ENCODE data around the gene FBXW4. TPM values are rescaled to one million over a fixed set of nuclear protein-coding genes. Genes with fewer than 3 reads are reported as not detected.

Gene FBXW4
- total RNA-seq, 1 donor from 2014 or later: 15.3 TPM

DNA sequence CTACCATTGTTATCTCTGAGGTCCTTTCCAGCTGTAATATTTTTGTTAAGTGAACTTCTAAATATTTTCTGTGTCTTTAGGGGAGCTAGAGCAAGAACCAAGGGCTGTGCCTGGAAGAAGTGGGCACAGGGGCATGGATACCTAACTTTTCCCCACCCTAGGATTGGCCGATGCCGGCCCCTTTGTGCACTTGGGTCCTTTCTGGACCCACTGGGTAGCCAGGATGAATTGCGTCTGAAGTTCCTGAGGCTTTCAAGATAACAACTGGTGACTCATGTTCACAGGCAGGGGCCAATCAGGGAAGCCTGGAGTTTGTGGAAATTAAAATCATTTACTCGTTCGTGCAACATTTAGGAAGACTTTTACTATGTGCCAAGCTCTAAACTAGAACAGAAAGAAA, 106.1 kb downstream of the FBXW4 start:
- DNase-seq (ENCODE audit: extremely low read depth, low read depth, low spot score): peak; percentile 12

DNA sequence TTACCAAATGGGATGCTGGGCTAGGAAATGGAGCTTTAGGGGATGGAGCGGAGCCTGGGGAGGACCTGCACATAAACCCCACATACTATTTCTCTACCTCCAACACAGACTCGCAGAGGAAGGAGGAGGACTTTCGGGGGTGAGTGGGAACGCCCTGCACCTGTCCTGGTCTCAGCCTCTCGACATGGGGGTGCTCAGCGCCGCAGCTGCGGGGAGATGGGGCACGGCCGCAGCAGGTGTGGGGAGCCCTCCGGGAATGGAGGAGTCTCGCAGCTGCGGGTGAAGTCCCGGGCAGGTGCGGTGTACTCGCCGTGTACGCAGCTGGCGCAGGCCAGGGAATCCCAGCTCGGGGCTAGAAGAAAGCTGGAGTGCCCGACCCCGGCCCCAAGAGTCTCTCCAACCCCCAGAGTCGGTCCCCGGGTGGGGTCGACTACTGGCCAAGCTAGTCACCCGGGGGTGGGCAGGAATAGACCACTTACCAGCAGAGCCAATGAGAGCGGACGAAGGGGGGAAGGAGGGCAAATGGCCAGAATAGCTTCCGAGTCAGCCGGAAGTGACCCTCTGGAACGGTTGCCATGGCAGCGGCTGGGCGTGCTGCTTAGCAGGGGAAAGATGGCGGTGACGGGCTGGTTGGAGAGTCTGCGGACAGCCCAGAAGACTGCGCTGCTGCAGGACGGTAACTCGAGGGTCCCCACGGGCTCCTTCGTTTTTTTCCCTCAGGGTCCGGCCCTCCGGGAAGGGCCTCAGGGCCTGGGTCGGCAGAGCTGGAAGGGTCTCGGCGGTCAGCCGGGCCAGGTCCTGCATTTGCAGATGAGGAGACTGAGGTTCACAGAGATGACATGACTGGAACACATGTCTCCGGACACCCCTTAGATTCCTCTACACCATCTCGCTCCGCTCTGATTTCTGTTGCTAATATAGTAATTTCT, 107.0 kb downstream of the FBXW4 start, which contains the start of the genes DPCD and POLL:
Gene DPCD, plus strand, starts transcription at position 597 of the 929 bp plus-strand sequence. Its CDS starts 16 bp downstream, at position 613.
Gene POLL, minus strand, starts transcription at position 533 of the 929 bp plus-strand sequence. CDS start 897 bp downstream, outside the sequence.
- peak; percentile 64 for DNase-seq (ENCODE audit: extremely low read depth, low read depth, low spot score)

DNA sequence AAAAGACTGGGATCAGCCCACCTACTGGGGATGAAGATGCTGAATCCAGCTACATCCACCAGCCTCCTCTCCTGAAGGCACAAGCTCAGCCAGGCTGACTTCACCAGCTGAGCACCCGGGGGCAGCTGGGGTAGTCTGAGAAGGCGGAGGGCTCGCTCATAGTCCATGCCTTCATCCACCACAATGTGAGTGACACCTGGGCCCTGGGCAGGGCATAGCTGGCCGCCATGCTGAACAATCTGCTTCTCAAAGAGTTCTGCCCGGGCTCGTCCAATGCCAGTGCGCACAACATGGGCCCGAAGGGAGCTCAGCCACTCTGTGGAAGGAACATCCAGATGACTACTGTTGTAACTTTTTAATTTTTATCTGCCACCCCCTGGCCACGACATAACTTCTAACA, 109.1 kb downstream of the FBXW4 start:
- DNase-seq (ENCODE audit: extremely low read depth, low read depth, low spot score): no peak

DNA sequence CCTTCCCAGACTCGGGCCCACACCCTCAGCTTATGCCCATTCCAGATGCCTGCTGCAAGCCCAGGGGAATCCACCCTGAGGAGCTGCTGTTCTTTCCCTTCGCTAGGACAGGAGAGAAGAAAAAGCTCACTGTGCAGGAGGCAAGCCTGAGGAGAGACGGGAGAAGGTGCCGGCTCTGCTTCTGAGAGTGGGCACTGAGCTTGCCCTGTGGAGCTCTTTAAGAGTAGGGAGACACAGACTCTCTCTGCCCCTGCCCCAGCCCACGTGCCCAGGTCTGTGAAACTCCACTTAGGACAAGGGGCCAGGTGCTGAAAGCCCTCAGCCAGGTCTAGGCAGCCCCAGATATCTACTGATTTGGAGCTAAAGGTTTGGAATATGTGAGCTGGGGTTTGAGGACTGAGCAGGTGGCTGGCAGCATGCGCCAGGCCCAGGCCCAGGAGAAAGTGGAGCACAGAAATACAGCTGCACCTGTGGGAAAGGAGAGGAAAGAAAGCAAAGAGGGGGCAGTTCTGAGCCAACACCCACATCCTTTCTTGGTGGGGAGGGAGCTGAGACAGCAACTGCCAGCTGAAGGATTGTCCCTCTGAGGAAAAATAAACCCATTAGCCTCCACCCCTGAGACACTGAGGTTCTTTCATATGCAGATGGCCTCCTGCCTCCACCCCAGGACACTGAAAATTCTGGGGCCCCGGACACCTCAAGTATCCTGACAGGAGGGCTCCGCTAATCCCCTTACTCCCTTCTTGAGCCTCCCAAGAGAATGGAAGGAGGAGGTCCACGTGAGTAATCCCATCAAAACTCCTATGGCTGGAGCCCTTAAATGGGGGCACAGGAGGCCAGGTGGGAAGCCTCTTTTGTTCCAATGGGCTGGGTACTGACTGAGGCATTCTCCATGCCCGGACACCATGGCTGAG, 114.2 kb downstream of the FBXW4 start:
- DNase-seq (ENCODE audit: extremely low read depth, low read depth, low spot score): no peak

DNA sequence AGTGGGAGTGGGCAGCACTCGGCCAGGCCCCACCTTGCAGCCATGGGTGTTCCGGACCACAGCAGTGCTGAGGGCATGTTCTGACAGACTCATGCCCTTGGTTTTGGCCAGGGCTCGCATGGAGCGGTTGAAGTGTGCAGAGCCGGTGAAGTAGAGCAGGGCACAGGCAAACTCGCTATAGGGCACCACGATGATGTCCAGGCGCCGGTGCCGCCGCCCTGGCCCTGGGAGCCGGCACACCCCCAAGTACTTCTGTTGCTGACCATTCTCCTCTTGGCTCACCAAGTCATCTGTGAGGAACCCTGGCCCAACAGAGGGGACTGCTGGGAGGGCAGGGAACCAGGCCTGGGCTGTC, 115.5 kb downstream of the FBXW4 start:
- no peak for DNase-seq (ENCODE audit: extremely low read depth, low read depth, low spot score)

DNA sequence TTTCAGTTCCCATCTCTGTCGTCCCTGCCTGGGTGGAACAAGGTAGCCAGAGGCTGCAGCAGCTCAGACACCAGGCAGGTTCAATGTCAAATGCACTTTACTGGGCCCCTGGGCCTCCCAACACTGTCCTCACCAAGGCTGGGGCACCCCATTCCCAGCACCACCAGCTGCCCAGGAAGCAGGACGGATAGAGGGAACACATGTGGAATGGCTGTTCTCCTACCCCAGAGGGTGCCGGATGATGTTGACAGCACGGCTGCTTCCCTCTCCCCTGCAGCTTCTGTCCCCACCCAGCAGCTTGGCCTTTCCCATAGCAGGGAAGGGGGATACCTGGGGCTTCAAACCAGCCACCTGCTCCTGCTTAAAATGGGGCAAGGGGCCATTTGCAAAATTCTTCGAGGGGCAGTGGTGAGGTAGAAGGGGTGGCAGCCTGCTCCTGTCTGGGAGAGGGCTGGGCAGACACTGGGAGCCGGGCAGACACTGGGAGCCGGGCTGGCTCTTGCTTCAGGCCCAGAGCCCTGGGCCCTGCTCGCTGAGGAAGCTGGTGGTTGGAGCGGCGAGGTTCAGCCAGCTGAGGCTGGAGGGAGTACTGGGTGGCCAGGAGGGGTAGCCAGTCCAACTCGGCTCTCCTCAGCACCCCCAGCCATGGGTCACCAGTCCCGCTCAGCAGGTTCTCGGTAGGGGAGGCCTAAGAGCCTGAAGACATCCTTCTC, 116.0 kb downstream of the FBXW4 start:
- no peak for DNase-seq (ENCODE audit: extremely low read depth, low read depth, low spot score)

DNA sequence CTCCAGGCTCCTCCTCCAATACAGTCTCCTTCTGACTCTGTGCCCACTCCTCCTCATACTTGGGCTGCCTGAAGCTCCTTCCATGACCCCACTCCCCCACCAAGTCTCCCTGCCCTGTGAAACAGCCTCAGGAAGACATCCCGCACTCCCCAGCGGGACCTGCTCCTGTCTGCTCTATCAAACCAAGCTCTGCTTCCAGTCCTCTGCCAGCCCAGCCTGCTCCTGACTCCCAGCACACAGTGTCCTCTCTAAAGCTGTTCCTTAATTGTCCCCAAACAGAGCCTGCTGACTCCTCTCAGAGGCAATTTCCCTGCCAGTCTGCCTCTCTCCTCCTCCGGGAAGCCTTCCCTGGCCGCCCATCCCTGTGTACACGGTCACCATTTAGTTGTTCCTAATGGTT, 116.8 kb downstream of the FBXW4 start:
- no peak for DNase-seq (ENCODE audit: extremely low read depth, low read depth, low spot score)

DNA sequence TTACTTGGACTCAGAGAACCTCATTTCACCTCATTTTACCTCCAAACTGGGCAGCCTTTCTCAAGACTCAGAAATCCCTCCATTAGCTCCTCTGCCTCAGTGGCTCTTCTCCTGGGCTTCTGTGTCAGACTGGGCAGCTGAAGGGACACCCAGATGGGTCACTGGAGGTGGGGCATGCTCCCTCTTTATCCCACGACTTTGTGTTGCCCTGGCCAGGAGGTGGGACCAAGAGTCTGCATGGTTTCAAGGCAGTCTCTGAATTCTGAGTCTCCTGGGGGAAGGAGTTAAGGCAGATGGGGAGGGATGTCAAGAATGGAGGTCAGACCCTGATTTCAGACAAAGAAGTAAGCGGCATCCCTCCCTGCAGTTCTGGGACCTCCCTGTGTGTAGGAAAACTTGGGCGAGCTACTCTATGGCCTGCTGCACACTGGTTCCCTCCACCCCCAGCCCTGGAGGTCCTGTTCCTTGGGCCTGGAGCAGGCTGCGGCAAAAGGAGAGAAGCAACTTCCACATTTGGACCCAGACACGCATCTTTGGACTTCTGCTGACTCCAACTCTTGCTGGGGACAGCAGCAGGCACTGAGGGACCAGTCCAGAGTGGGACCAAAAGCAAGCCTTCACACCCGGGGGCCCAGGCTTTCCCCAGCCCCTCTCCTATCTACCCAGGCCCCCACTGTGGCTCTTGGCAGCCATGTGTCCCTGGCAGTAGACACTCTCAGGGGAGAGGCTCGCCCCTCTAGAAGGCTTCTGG, 117.7 kb downstream of the FBXW4 start:
- DNase-seq (ENCODE audit: extremely low read depth, low read depth, low spot score): no peak

DNA sequence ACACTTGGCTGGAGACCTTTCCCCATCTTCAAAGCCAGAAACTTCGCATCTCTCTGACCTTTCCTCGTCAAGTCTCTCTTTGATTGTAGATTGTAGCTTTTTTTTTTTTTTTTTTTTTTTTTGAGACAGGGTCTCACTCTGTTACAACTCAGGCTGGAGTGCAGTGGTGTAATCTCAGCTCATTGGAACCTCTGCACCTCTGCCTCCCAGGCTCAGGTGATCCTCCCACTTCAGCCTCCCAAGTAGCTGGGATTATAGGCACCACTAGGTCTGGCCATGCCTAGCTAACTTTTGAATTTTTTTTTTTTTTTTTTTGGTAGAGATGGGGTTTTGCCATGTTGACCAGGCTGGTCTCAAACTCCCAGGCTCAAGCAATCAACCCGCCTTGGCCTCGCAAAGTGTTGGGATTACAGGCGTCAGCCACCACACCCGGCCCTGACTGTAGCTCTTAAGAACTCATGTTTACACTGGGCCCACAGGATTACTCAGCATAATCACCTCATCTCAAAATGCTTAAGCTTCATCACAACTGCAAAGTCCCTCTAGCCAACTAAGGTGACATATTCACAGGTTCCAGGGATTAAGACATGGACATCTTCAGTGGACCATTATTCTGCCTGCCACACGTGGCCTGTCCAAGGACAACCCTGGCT, 118.6 kb downstream of the FBXW4 start:
- DNase-seq (ENCODE audit: extremely low read depth, low read depth, low spot score): no peak

DNA sequence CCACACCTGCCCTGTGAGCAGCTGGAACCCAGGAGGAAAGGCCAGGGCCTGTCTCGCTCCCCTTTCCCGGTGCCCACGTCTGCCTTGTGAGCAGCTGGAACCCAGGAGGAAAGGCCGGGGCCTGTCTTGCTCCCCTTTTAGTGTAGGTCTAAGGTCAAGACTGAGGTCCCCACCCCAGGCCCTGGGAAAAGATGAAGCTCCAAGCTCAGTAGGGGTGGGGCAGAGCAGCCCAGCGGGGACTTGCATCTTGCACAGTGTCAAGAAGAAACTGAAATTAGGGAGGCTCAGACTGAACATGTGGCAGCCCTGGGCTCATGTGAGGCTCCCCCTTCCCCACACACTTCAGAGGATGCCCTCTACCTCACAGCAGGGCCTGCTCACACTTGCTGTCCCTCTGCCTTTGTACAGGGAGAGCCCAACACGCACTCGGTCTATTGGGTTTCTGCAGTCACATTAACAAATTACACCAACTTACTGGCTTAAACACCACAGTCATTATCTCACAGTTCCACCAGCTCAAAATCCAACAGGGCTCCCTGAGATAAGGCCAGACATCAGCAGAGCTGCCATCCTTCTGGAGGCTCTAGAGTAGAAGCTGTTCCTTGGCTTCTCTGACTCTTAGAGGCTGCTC, 119.3 kb downstream of the FBXW4 start:
- DNase-seq (ENCODE audit: extremely low read depth, low read depth, low spot score): no peak

DNA sequence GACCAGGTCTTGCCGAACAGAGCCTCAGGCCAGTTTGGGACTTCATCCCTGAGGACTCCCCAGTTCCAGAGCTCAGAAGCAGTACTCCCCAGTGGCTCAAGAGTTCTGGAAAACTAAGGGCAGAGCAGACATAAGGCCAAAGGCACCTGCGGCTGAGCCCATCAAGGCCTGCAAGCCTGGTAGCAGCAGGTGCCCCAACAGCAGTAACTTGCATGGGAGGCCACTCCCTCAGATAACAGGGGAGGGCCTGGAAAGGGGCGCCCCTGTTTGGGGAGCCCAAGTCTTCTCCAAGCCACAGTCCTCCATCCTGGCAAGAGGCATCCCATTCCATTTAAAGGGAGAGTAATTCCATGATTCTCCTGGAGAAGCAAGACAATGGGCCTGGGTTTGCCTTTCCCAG, 119.9 kb downstream of the FBXW4 start:
- no peak for DNase-seq (ENCODE audit: extremely low read depth, low read depth, low spot score)

DNA sequence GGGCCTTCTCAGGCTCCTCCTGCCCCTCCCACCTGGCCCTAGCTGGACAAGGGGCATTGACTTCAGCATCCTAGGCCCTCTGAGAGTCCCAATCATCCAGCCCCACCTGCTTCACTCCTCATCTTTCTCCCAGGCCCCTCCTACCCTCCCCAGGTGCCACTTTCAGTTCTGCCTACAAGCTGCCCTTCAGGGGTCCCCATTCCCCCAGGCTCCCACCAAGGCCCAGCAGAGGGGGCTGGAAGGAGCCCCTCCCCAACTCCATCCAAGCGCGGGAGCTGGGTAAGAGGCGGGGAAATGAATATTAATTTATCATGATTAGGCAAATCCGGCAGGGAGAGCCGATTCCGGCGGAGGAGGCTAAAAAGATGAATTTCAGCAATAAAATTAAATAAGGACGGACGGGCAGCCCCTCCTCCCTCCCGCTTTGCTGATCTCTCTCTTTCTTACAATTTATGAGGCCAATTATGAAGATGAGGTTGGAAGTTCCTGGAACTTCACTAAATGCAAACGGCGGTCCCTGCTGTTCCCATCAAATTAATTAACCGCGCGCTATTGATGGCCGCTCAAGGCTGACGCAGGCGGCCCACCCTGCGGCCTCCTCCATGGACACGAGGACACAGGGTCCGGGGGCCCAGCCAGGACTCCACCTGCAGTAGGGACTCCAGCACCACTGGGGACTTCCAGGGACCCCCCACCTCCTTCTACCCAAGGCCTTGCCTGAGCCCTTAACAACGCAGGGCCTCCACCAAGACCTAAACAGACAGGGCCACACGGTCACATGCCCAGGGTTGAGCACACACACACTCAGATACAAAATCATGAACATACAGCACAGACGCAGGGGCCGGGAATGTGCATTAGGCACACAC, 120.9 kb downstream of the FBXW4 start:
- DNase-seq (ENCODE audit: extremely low read depth, low read depth, low spot score): no peak

DNA sequence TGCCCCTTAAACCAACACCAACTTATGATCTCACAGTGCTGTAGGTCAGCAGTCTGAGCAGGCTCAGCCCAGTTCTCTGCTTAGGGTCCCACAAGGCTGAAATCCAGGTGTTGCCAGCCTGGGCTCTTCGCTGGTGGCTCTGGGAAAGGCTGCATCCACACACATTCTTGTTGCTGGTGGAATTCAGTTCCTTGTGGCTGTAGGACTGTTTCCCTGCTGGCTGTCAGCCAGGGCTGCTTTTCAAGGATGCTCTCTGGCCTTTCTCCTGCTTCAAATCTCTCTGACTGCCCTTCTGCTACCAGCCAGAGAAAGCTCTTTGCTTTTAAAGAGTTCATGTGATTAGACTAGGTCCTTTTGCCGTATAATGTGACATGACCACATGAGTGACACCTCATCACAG, 122.2 kb downstream of the FBXW4 start:
- no peak for DNase-seq (ENCODE audit: extremely low read depth, low read depth, low spot score)

DNA sequence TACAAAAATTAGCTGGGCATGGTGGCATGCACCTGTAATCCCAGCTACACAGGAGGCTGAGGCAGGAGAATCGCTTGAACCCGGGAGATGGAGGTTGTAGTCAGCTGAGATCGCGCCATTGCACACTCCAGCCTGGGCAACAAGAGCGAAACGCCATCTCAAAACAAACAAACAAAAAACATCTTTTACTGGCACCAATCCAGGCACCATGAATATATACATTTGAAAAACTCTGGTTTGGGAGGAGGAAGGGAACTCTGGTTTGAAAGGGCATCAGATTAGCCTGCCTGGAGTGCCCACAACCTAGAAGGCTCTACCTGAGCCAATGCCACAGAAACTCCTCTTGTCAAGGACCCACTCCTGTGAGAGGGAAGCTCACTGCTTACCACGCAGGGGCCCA, 122.8 kb downstream of the FBXW4 start:
- no peak for DNase-seq (ENCODE audit: extremely low read depth, low read depth, low spot score)

DNA sequence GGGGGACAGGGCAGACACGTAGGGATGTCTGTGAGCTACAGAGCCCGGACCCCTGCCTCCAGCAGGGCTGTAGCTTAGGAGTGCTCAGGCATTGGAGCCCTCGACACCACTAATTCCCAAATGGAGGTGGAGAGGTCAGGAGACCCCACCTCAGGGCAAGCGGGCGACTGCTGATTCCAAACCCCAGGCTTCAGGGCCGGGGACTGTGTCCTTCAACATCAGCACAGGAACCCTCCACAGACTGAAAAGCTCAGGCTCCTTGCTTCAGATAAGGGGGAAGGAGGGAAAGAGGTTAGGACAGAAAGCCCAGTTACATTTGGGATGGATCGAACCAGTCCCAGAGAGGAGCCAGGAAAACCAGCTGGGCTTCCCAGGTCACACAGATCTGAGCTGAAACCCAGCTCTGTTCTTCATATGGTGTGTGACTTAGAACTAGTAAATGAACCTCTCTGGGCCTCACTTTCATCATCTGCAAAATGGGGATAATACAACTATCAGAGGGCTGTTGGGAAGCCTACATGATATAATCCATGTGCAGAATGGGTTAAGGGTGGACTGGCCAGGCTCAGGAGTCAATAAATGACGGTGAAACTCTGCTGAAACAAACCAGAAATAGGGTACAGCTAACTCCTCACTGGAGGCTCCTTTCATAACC, 123.6 kb downstream of the FBXW4 start:
- DNase-seq (ENCODE audit: extremely low read depth, low read depth, low spot score): no peak

DNA sequence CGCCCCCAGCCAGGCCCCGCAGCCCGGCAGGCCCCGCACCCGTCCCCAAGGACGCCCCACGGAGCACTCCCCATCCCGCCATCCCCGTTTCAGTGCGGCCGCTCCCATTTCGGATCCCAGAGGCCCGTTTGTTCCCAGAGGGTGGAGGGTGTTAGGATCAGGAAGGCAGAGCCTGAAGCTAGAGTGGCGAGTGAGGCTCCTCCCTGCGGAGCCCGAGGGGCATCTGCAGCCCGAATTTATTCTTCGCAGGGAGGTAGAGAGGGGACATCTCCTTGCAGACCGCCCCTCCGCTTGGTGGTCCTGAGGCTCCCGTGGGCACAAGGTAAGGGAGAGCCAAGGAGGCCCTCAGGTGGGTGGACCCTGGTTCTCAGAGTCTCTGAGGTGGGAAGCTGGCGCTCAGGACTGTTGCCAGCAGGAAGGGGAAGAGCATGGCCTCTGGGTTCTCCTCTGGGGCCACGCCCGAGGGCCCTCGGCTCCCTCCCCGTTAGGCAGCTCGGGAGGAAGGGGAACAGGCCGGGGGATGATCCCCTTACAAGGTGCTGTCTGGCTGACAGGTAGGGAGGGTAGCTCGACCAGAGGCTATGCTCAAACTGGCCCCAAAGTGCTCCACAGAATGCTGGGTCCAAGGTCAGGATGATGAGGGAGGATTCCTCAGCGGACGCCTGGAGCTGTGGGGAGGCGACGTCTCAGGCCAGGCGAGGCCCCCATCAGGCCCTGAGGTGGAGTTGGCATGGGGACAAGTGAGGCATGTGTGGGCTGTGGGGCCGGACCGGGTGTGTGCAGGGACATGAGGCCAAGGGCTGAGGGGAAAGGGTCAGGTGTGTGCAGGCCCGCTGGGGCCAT, 124.3 kb downstream of the FBXW4 start:
- DNase-seq (ENCODE audit: extremely low read depth, low read depth, low spot score): no peak

Measured in glomerular endothelial cell (primary cell).